ENCODE results near the gene HOXA9. TPM values are rescaled to one million over a fixed set of nuclear protein-coding genes. Genes with fewer than 3 reads are reported as not detected.

The HOXA9 gene
- total and polyA plus RNA-seq, 2 experiments from 2014 or later = 3.6 to 4.4 TPM

DNA sequence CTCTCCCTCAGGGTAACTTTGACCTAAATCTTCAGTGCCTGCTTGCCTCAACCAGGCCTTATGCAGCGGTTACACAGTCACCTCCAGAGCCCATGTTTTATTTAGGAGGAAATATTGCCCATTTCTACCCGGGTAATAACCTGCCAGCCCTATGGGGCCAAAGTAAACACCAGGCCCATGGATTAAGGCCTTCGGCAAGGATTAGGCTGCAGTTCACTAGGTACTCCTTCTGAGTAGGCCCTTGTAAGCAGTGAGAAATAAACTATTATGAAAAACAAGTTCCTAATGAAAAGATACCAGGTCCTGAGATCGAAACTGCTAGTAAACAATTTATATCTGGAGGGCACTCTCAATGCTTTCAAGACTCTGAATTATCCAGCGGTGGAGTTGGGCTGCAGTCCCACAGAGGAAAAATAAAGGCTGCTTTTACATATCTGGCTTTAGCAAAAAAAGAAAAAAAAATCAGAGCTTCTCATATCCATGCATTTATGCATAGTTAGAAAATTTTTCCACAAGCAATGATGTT is 12.5 kb upstream of the HOXA9 start:
- Histone ChIP-seq H3K27ac (peak overlapping the region; percentile 96), H3K9me3 (ENCODE audit: low read depth) (no peaks in the 10 kb centered on the region), H3K9me2 (replicated peaks; ENCODE audit: insufficient read depth) (no peaks in the 10 kb centered on the region), H3K4me2 (peak overlapping the region; percentile 96), H3K4me1 (ENCODE audit: insufficient read depth) (peaks cover 26% of the 10 kb centered on the region), H2AFZ (no peak overlapping the region), H4K20me1 (ENCODE audit: insufficient read depth, poor library complexity, severe bottlenecking) (no peaks in the 10 kb centered on the region), H3K27me3 (peaks cover 92% of the 10 kb centered on the region), H3K79me2 (peaks cover 89% of the 10 kb centered on the region), H3K4me3 (peak overlapping the region; percentile 40), H3K36me3 (replicated peaks; ENCODE audit: insufficient read depth, low read depth) (no peaks in the 10 kb centered on the region)
- TF ChIP-seq, protein P1, sequence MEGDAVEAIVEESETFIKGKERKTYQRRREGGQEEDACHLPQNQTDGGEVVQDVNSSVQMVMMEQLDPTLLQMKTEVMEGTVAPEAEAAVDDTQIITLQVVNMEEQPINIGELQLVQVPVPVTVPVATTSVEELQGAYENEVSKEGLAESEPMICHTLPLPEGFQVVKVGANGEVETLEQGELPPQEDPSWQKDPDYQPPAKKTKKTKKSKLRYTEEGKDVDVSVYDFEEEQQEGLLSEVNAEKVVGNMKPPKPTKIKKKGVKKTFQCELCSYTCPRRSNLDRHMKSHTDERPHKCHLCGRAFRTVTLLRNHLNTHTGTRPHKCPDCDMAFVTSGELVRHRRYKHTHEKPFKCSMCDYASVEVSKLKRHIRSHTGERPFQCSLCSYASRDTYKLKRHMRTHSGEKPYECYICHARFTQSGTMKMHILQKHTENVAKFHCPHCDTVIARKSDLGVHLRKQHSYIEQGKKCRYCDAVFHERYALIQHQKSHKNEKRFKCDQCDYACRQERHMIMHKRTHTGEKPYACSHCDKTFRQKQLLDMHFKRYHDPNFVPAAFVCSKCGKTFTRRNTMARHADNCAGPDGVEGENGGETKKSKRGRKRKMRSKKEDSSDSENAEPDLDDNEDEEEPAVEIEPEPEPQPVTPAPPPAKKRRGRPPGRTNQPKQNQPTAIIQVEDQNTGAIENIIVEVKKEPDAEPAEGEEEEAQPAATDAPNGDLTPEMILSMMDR (IDR thresholded peaks at IDR 0.05; ENCODE audit: poor library complexity) = no peak
- TF ChIP-seq EZH2 (IDR thresholded peaks at IDR 0.05; ENCODE audit: borderline replicate concordance) (peak; percentile 8), EZH2phosphoT487 (IDR thresholded peaks at IDR 0.05; ENCODE audit: low read depth, severe bottlenecking, unreplicated experiment) (no peak)
- DNase-seq (ENCODE audit: low spot score) = no peak
- 28% methylated on average over 5 of the region's 5 CpGs for WGBS (ENCODE audit: low lambda C conversion rate, missing lambda C conversion rate)

DNA sequence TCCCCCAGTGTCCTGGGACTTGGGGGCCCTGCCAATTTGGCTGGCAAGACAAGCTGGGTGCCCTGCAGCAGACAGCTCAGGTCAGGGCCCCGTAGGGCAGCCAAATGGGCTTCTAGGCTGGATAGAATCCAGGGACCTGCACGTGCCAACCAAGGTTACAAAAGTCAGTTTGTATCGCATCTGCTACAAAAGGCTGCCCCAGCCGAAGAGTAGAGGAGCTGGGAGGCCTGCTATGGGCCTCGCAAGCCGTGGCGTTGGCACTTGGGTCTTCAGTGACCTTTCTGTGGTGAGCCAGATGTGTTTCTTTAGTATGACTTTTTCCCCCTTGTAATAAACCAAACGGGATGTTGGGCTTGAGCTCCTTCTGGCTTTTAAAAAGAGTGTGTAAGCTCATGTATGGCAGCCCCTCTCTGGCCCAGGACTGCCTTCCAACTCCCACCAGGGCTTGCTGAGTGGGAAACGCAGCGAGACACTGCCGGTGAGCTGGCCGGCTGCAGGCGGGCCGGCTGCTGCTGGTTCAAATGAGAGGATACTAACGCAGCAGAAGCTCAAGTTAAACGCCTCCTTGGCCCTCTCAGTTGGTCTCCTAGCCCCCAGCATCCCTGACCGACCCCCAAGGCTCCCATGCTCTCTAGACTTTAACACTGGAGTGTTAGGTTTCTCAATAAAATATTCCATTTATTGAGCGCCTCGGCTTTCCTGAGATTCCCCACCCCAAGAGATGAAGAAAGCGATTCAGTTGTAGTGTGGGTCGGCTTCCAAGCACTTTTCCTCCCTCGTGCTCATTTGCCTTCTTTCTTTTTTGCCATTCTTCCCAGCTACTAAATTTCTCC is 11.8 kb upstream of the HOXA9 start:
- peak overlapping the region; percentile 40 for H3K4me3 ChIP-seq
- no peak overlapping the region for H2AFZ ChIP-seq
- DNase-seq (ENCODE audit: low spot score) = no peak
- peaks cover 92% of the 10 kb centered on the region for H3K27me3 ChIP-seq
- peaks cover 25% of the 10 kb centered on the region for H3K4me1 ChIP-seq (ENCODE audit: insufficient read depth)
- peak overlapping the region; percentile 96 for H3K4me2 ChIP-seq
- no peaks in the 10 kb centered on the region for H3K9me3 ChIP-seq (ENCODE audit: low read depth)
- peak overlapping the region; percentile 96 for H3K27ac ChIP-seq
- no peaks in the 10 kb centered on the region for H3K9me2 ChIP-seq (replicated peaks; ENCODE audit: insufficient read depth)
- H4K20me1 ChIP-seq (ENCODE audit: insufficient read depth, poor library complexity, severe bottlenecking) = no peaks in the 10 kb centered on the region
- WGBS (ENCODE audit: low lambda C conversion rate, missing lambda C conversion rate) = 31% methylated on average over 22 of the region's 22 CpGs
- no peaks in the 10 kb centered on the region for H3K36me3 ChIP-seq (replicated peaks; ENCODE audit: insufficient read depth, low read depth)
- peaks cover 89% of the 10 kb centered on the region for H3K79me2 ChIP-seq
- TF ChIP-seq EZH2phosphoT487 (IDR thresholded peaks at IDR 0.05; ENCODE audit: low read depth, severe bottlenecking, unreplicated experiment) = no peak

DNA sequence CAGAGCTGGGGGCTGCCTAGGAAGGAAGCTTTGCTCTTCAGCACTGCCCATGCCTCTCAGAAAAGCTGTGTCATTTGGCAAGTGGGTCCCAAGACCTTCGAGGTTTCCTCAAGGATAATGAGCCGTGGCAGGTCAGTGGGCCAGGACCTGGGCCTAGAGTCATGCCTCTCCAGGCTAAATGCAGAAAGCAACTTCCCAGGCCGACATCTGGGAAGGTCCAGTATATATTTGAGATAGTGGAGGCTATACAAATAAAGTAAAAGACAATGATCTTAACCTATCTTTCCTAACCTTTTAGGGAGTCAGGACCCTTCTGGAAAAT is 11.1 kb upstream of the HOXA9 start:
- no peak for TF ChIP-seq EZH2phosphoT487 (IDR thresholded peaks at IDR 0.05; ENCODE audit: low read depth, severe bottlenecking, unreplicated experiment)
- TF ChIP-seq EZH2 (IDR thresholded peaks at IDR 0.05; ENCODE audit: borderline replicate concordance) = no peak
- TF ChIP-seq, protein P1 (IDR thresholded peaks at IDR 0.05; ENCODE audit: poor library complexity) = no peak
- Histone ChIP-seq H3K27me3 (peaks cover 93% of the 10 kb centered on the region), H3K4me3 (peak overlapping the region; percentile 8), H3K4me1 (ENCODE audit: insufficient read depth) (peaks cover 18% of the 10 kb centered on the region), H3K79me2 (peaks cover 89% of the 10 kb centered on the region), H3K36me3 (replicated peaks; ENCODE audit: insufficient read depth, low read depth) (no peaks in the 10 kb centered on the region), H4K20me1 (ENCODE audit: insufficient read depth, poor library complexity, severe bottlenecking) (peaks cover 3% of the 10 kb centered on the region), H3K9me3 (ENCODE audit: low read depth) (no peaks in the 10 kb centered on the region), H2AFZ (no peak overlapping the region), H3K4me2 (peak overlapping the region; percentile 96), H3K9me2 (replicated peaks; ENCODE audit: insufficient read depth) (no peaks in the 10 kb centered on the region), H3K27ac (peak overlapping the region; percentile 96)
- no peak for DNase-seq (ENCODE audit: low spot score)
- 67% methylated on average over 3 of the region's 3 CpGs for WGBS (ENCODE audit: low lambda C conversion rate, missing lambda C conversion rate)

Measured in hepatocyte (in vitro differentiated cells).